ENCODE measurements around the gene PTMA.

DNA sequence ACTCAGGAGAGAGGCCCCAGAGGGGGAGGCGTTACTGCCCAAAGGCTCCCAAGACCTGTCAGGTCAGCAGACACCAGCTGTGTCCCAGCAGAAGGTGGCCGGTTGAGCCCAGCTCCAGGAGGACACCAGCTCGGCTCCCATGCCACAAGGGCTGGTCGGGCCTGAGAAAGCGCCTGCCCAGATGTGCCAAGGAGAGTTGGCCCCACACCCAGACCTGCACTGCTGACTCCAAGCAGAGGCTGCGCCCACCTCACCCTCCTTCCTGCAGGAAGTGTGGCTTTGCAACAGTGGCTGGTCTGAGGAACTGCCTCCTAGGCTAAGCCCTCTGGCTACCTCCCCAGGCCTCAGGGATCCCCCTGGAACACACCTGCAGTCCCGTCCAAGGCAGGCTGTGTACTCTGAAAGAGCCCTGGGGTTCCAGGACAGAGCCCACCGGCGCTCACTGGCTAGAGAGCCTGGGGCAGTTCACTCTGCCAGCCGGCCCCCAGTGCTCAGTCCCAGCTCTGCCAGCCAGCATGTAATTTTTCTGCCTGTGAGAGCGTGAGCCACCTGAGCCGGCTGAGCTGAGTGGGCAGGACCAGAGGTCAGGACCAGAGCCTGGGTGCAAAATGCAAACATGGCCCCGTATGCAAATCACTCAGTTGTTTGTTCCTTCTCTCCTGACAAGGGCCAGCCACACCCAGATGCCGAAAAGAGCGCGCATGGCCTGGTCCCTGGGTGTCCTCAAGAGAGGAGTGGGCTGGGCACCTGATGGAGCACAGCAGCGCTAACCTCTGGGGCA, 36.9 kb upstream of the PTMA start:
- no peak for TF ChIP-seq POLR2AphosphoS5 (IDR thresholded peaks at IDR 0.05; ENCODE audit: control insufficient read depth, insufficient read depth, low read depth, low read length)
- no peak for TF ChIP-seq SIRT6 (IDR thresholded peaks at IDR 0.05; ENCODE audit: low read depth, low read length)
- TF ChIP-seq CAMTA2 (CRISPR knock-in tag; conservative IDR thresholded peaks at IDR 0.05): no peak
- TF ChIP-seq, protein P1, sequence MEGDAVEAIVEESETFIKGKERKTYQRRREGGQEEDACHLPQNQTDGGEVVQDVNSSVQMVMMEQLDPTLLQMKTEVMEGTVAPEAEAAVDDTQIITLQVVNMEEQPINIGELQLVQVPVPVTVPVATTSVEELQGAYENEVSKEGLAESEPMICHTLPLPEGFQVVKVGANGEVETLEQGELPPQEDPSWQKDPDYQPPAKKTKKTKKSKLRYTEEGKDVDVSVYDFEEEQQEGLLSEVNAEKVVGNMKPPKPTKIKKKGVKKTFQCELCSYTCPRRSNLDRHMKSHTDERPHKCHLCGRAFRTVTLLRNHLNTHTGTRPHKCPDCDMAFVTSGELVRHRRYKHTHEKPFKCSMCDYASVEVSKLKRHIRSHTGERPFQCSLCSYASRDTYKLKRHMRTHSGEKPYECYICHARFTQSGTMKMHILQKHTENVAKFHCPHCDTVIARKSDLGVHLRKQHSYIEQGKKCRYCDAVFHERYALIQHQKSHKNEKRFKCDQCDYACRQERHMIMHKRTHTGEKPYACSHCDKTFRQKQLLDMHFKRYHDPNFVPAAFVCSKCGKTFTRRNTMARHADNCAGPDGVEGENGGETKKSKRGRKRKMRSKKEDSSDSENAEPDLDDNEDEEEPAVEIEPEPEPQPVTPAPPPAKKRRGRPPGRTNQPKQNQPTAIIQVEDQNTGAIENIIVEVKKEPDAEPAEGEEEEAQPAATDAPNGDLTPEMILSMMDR (IDR thresholded peaks at IDR 0.05 in 2 of 3, conservative IDR thresholded peaks at IDR 0.05 in 1 of 3; ENCODE audit: insufficient read depth in 2 of 3, low read depth in 1 of 3, low read length in 3 of 3): no peak
- no peak for TF ChIP-seq CREB1 (IDR thresholded peaks at IDR 0.05)
- TF ChIP-seq CREB1 (CRISPR knock-in tag; IDR thresholded peaks at IDR 0.05): no peak
- TF ChIP-seq YY1 (IDR thresholded peaks at IDR 0.05; ENCODE audit: borderline replicate concordance in 1 of 3, control insufficient read depth in 1 of 3, extremely low read depth in 1 of 3, insufficient read depth in 3 of 3, insufficient read length in 1 of 3, insufficient replicate concordance in 2 of 3, low read depth in 1 of 3, low read length in 2 of 3): no peak
- no peak for TF ChIP-seq HDAC6 (IDR thresholded peaks at IDR 0.05; ENCODE audit: low read depth, low read length)
- no peak for TF ChIP-seq CBX3 (IDR thresholded peaks at IDR 0.05; ENCODE audit: borderline replicate concordance in 1 of 2, low read length in 2 of 2)
- no peak for TF ChIP-seq ZNF3 (CRISPR knock-in tag; IDR thresholded peaks at IDR 0.05)
- TF ChIP-seq, protein P2, sequence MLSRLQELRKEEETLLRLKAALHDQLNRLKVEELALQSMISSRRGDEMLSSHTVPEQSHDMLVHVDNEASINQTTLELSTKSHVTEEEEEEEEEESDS (CRISPR knock-in tag; IDR thresholded peaks at IDR 0.05): no peak

Data from K562 (cell line).